ENCODE data around the gene LSAMP.

Gene LSAMP

DNA sequence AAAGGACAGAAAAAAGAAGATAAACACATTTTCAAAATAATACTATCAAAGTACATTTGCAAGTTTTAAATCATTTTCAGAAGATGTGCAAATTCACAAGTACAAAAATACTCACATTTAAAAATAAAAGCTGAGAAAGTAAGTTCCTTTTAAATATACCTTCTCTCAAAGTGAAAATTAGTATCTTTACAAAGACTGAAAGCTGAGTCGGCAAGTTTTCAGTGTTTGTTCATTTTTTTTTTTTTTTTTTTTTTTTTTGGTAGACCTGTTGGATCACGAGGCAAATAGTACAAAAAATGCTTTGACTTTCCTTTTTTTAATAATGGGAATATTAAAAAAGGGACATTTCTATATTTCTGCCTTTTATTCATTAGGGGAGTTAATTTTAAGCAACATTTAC is 317.8 kb downstream of the LSAMP start:
- WGBS (ENCODE audit: extremely low coverage, insufficient coverage, low lambda C conversion rate): no CpG with 5 or more reads among the region's 2 CpGs

DNA sequence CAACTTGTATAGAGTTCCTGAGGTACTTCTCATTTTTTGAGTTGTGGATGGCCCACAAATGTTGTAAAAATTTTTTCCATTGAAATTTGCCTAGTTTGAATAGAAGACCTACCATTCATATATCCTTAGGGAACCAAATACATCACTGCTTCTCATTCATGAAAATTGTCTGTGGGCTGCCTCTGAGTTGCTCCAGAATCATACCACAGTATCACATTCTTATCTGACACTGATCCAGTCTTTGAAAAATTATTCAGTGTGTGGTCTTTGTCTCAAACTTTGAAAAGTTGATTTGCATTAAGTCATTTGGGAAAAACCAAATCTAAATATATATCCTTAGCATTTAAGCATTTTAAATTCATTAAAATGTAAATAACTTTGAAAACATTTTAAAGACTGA is 321.1 kb downstream of the LSAMP start:
- Histone ChIP-seq H3K36me3 (ENCODE audit: control insufficient read depth, insufficient read depth, low read length) (no peaks in the 10 kb centered on the region), H3K18ac (ENCODE audit: low read length) (no peak overlapping the region), H3K79me1 (ENCODE audit: low read length) (no peaks in the 10 kb centered on the region)

More for the DNA sequence above, 317.8 kb downstream of the LSAMP start:
- H2AK5ac ChIP-seq (ENCODE audit: low read length): no peak overlapping the region
- no peaks in the 10 kb centered on the region for H3K27me3 ChIP-seq (ENCODE audit: insufficient read depth, low read length, poor library complexity)
- H3K79me1 ChIP-seq (ENCODE audit: low read length): no peaks in the 10 kb centered on the region
- H2BK5ac ChIP-seq (ENCODE audit: low read length): no peak overlapping the region
- H3K56ac ChIP-seq (ENCODE audit: low read length): no peak overlapping the region
- H3K36me3 ChIP-seq (ENCODE audit: control insufficient read depth, insufficient read depth, low read length): no peaks in the 10 kb centered on the region
- H2BK15ac ChIP-seq (replicated peaks; ENCODE audit: low read depth): no peak overlapping the region
- H4K8ac ChIP-seq (ENCODE audit: low read depth, low read length): no peak overlapping the region
- no peak for DNase-seq
- no peak overlapping the region for H3K4me2 ChIP-seq (ENCODE audit: low read length)
- H3K23ac ChIP-seq (ENCODE audit: low read length): no peak overlapping the region
- no peak overlapping the region for H3K18ac ChIP-seq (ENCODE audit: low read length)
- H3K4me1 ChIP-seq (ENCODE audit: control insufficient read depth, low read depth, low read length): no peaks in the 10 kb centered on the region
- H4K5ac ChIP-seq (ENCODE audit: low read length): no peak overlapping the region
- H3K9ac ChIP-seq (ENCODE audit: low read length): no peak overlapping the region
- no peak overlapping the region for H3K4me3 ChIP-seq (ENCODE audit: low read length)
- no peak overlapping the region for H2BK120ac ChIP-seq (ENCODE audit: low read depth, low read length)
- H3K4ac ChIP-seq (ENCODE audit: low read depth, low read length): no peak overlapping the region
- no peak overlapping the region for H3K27ac ChIP-seq (ENCODE audit: low read depth, low read length)
- no peaks in the 10 kb centered on the region for H3K79me2 ChIP-seq (ENCODE audit: control insufficient read depth, insufficient read depth, low read length)

DNA sequence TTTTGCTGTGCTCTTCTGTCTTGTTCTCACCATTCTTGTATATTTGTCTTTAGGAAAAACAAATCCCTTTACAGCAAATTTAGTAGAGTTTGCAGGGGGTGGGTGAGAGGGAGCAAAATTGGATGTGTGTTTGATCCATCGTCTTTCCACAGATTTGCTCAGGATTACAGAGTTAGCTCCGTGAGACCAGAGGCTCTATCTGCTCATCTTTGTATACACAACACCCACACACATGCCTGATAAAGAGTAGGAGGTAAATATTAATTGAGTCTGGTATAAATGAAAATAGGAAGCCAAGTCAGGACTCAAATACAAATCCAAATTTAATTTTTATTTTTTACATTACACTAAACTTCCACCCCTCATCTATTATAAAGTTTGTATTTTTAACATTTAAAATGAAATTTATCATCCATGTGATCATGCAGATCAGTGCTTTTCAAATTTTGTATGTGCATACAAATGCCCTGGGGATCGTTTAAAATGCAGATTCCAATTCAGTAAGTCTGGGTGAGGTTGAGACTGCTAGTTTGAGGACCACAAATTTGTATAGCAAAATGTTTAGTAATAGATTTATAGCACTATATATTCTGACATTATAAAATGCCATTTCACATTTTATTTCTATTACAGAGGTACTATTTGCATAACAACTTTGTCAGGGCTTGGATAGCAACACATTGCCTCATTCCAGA is 326.7 kb downstream of the LSAMP start:
- DNase-seq: no peak
- Histone ChIP-seq H2AK5ac (ENCODE audit: low read length) (no peak overlapping the region), H2BK15ac (replicated peaks; ENCODE audit: low read depth) (no peak overlapping the region), H3K9ac (ENCODE audit: low read length) (no peak overlapping the region), H3K23ac (ENCODE audit: low read length) (no peak overlapping the region), H3K4me2 (ENCODE audit: low read length) (no peak overlapping the region), H3K36me3 (ENCODE audit: control insufficient read depth, insufficient read depth, low read length) (no peaks in the 10 kb centered on the region), H3K4ac (ENCODE audit: low read depth, low read length) (no peak overlapping the region), H4K8ac (ENCODE audit: low read depth, low read length) (no peak overlapping the region), H3K27me3 (ENCODE audit: insufficient read depth, low read length, poor library complexity) (no peaks in the 10 kb centered on the region), H3K79me2 (ENCODE audit: control insufficient read depth, insufficient read depth, low read length) (no peaks in the 10 kb centered on the region), H3K4me3 (ENCODE audit: low read length) (no peak overlapping the region), H3K79me1 (ENCODE audit: low read length) (no peaks in the 10 kb centered on the region), H4K5ac (ENCODE audit: low read length) (no peak overlapping the region), H3K27ac (ENCODE audit: low read depth, low read length) (no peak overlapping the region), H2BK120ac (ENCODE audit: low read depth, low read length) (no peak overlapping the region), H3K4me1 (ENCODE audit: control insufficient read depth, low read depth, low read length) (no peaks in the 10 kb centered on the region), H3K18ac (ENCODE audit: low read length) (peak overlapping the region; percentile 18), H2BK5ac (ENCODE audit: low read length) (no peak overlapping the region), H3K56ac (ENCODE audit: low read length) (no peak overlapping the region)
- WGBS (ENCODE audit: extremely low coverage, insufficient coverage, low lambda C conversion rate): no CpG with 5 or more reads among the region's 3 CpGs

More for the DNA sequence above, 321.1 kb downstream of the LSAMP start:
- Histone ChIP-seq H2AK5ac (ENCODE audit: low read length) (no peak overlapping the region), H4K5ac (ENCODE audit: low read length) (no peak overlapping the region), H2BK120ac (ENCODE audit: low read depth, low read length) (no peak overlapping the region), H3K4me2 (ENCODE audit: low read length) (no peak overlapping the region), H3K27ac (ENCODE audit: low read depth, low read length) (no peak overlapping the region), H2BK15ac (replicated peaks; ENCODE audit: low read depth) (no peak overlapping the region), H3K56ac (ENCODE audit: low read length) (no peak overlapping the region), H3K23ac (ENCODE audit: low read length) (no peak overlapping the region), H3K4me1 (ENCODE audit: control insufficient read depth, low read depth, low read length) (no peaks in the 10 kb centered on the region), H3K9ac (ENCODE audit: low read length) (no peak overlapping the region), H3K4me3 (ENCODE audit: low read length) (no peak overlapping the region), H3K79me2 (ENCODE audit: control insufficient read depth, insufficient read depth, low read length) (no peaks in the 10 kb centered on the region), H4K8ac (ENCODE audit: low read depth, low read length) (no peak overlapping the region), H3K4ac (ENCODE audit: low read depth, low read length) (no peak overlapping the region), H3K27me3 (ENCODE audit: insufficient read depth, low read length, poor library complexity) (no peaks in the 10 kb centered on the region), H2BK5ac (ENCODE audit: low read length) (no peak overlapping the region)
- no peak for DNase-seq

DNA sequence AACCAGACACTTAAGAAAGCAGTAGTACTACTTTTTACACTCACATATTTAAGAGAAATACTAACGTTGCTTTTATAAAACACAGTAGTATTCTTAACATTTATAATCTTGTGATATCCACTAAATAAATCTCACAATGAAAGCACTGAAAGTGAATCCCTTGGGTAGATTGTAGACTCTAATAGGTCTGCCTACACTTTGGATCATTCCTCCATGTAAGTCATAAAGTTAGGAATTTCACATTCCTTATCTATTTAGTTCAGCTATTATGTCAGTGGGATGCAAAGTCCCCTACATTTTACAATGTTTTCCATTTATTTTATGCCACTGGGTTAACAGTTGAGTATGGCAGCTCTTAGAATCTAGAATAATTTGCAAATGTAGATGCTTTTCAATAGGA is 330.7 kb downstream of the LSAMP start:
- Histone ChIP-seq H3K18ac (ENCODE audit: low read length) (no peak overlapping the region), H3K4ac (ENCODE audit: low read depth, low read length) (no peak overlapping the region), H3K27me3 (ENCODE audit: insufficient read depth, low read length, poor library complexity) (no peaks in the 10 kb centered on the region), H4K8ac (ENCODE audit: low read depth, low read length) (no peak overlapping the region), H3K36me3 (ENCODE audit: control insufficient read depth, insufficient read depth, low read length) (no peaks in the 10 kb centered on the region), H3K4me1 (ENCODE audit: control insufficient read depth, low read depth, low read length) (no peaks in the 10 kb centered on the region), H2BK5ac (ENCODE audit: low read length) (no peak overlapping the region), H3K4me2 (ENCODE audit: low read length) (no peak overlapping the region), H2AK5ac (ENCODE audit: low read length) (no peak overlapping the region), H2BK15ac (replicated peaks; ENCODE audit: low read depth) (no peak overlapping the region), H3K23ac (ENCODE audit: low read length) (no peak overlapping the region), H3K4me3 (ENCODE audit: low read length) (no peak overlapping the region), H3K27ac (ENCODE audit: low read depth, low read length) (no peak overlapping the region), H3K79me1 (ENCODE audit: low read length) (no peaks in the 10 kb centered on the region), H4K5ac (ENCODE audit: low read length) (no peak overlapping the region), H3K56ac (ENCODE audit: low read length) (no peak overlapping the region), H3K9ac (ENCODE audit: low read length) (no peak overlapping the region), H2BK120ac (ENCODE audit: low read depth, low read length) (no peak overlapping the region), H3K79me2 (ENCODE audit: control insufficient read depth, insufficient read depth, low read length) (no peaks in the 10 kb centered on the region)
- WGBS (ENCODE audit: extremely low coverage, insufficient coverage, low lambda C conversion rate): no CpG with 5 or more reads among the region's 1 CpG
- DNase-seq: no peak

DNA sequence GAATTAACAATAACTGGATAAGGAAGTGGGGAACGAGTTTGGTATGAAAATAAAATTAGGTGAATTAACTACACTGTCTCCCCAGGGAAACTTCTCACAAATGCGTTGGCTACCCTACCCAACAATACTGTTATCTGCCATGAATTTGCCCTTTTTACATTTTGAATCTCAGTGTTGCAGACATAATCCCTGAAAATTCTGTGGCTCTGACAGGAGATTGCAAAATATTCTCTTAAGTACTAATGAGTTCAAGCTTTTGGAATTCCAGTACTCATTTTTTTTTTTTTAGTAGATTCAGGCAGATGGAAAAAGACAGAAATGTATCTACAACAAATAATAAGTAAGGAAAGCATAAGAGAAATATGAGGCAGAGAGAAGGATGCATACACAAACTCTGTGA is 332.6 kb downstream of the LSAMP start:
- Histone ChIP-seq H4K5ac (ENCODE audit: low read length) (no peak overlapping the region), H2BK5ac (ENCODE audit: low read length) (no peak overlapping the region), H3K36me3 (ENCODE audit: control insufficient read depth, insufficient read depth, low read length) (no peaks in the 10 kb centered on the region), H2BK15ac (replicated peaks; ENCODE audit: low read depth) (no peak overlapping the region), H2AK5ac (ENCODE audit: low read length) (no peak overlapping the region), H3K27me3 (ENCODE audit: insufficient read depth, low read length, poor library complexity) (no peaks in the 10 kb centered on the region), H3K4ac (ENCODE audit: low read depth, low read length) (no peak overlapping the region), H3K9ac (ENCODE audit: low read length) (no peak overlapping the region), H3K23ac (ENCODE audit: low read length) (no peak overlapping the region), H3K4me2 (ENCODE audit: low read length) (no peak overlapping the region), H3K79me1 (ENCODE audit: low read length) (no peaks in the 10 kb centered on the region), H3K27ac (ENCODE audit: low read depth, low read length) (no peak overlapping the region), H3K4me1 (ENCODE audit: control insufficient read depth, low read depth, low read length) (no peaks in the 10 kb centered on the region), H3K56ac (ENCODE audit: low read length) (no peak overlapping the region), H2BK120ac (ENCODE audit: low read depth, low read length) (no peak overlapping the region), H3K79me2 (ENCODE audit: control insufficient read depth, insufficient read depth, low read length) (no peaks in the 10 kb centered on the region), H3K4me3 (ENCODE audit: low read length) (no peak overlapping the region), H3K18ac (ENCODE audit: low read length) (no peak overlapping the region), H4K8ac (ENCODE audit: low read depth, low read length) (no peak overlapping the region)
- WGBS (ENCODE audit: extremely low coverage, insufficient coverage, low lambda C conversion rate): no CpG with 5 or more reads among the region's 2 CpGs
- no peak for DNase-seq

DNA sequence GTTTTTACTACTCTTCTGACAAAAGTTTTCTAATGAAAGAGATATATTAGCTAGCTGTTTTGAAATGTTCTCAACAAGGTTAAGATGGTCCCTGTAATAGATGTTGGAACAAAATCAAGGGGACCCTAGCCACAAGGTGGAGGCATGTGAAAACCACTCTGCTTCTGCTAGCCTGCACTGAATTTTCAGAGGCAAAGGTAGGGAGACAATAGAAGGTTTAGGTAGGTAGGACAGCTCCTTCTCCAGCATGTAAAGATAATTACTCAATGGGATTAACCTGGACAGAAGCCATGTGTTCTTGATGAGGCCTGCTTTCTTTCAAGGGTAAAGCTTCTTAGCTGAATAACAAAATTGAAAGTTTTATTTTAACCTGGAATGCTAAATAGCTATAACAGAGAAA is 333.5 kb downstream of the LSAMP start:
- Histone ChIP-seq H3K18ac (ENCODE audit: low read length) (no peak overlapping the region), H3K4ac (ENCODE audit: low read depth, low read length) (no peak overlapping the region), H2BK120ac (ENCODE audit: low read depth, low read length) (no peak overlapping the region), H3K79me1 (ENCODE audit: low read length) (no peaks in the 10 kb centered on the region), H3K4me2 (ENCODE audit: low read length) (no peak overlapping the region), H2AK5ac (ENCODE audit: low read length) (no peak overlapping the region), H4K8ac (ENCODE audit: low read depth, low read length) (no peak overlapping the region), H2BK5ac (ENCODE audit: low read length) (no peak overlapping the region), H3K27me3 (ENCODE audit: insufficient read depth, low read length, poor library complexity) (no peaks in the 10 kb centered on the region), H3K9ac (ENCODE audit: low read length) (no peak overlapping the region), H3K4me3 (ENCODE audit: low read length) (no peak overlapping the region), H3K56ac (ENCODE audit: low read length) (no peak overlapping the region), H3K36me3 (ENCODE audit: control insufficient read depth, insufficient read depth, low read length) (no peaks in the 10 kb centered on the region), H2BK15ac (replicated peaks; ENCODE audit: low read depth) (no peak overlapping the region), H3K23ac (ENCODE audit: low read length) (no peak overlapping the region), H3K27ac (ENCODE audit: low read depth, low read length) (no peak overlapping the region), H3K79me2 (ENCODE audit: control insufficient read depth, insufficient read depth, low read length) (no peaks in the 10 kb centered on the region), H4K5ac (ENCODE audit: low read length) (no peak overlapping the region), H3K4me1 (ENCODE audit: control insufficient read depth, low read depth, low read length) (no peaks in the 10 kb centered on the region)
- peak; percentile 6 for DNase-seq

Data from mesendoderm (in vitro differentiated cells).